GM12878 (cell line): ENCODE measurements around the gene CEP131. TPM values are rescaled to one million over a fixed set of nuclear protein-coding genes. Genes with fewer than 3 reads are reported as not detected.

Experiments
- CHD4 ChIP-seq: fragments of 200-600 bp; sonication (generic); IDR thresholded peaks from 2 replicates; pipeline ENCODE4 v1.6.1; 2016; ENCODE audit warnings: mild to moderate bottlenecking
- ESRRA ChIP-seq: IDR thresholded peaks from 2 replicates; pipeline ENCODE4 v1.6.1; 2012; ENCODE audit warnings: mild to moderate bottlenecking, low read length, improper control_type of control experiment
- FOXK2 ChIP-seq: fragments of 450-650 bp; IDR thresholded peaks from 2 replicates; pipeline ENCODE4 v1.6.1; 2017; ENCODE audit warnings: mild to moderate bottlenecking, moderate library complexity
- HDAC2 ChIP-seq: fragments of 200-600 bp; sonication (generic); IDR thresholded peaks from 2 replicates; pipeline ENCODE4 v1.6.1; 2017
- HDAC6 ChIP-seq: fragments of 200-600 bp; sonication (generic); IDR thresholded peaks from one replicate; pipeline ENCODE4 v1.8.0; 2017; ENCODE audit warnings: antibody characterized with exemption; ENCODE audit not compliant: unreplicated experiment
- HDGF ChIP-seq: fragments of 450-650 bp; IDR thresholded peaks from 2 replicates; pipeline ENCODE4 v1.6.1; 2016; ENCODE audit warnings: antibody characterized with exemption
- NFIC ChIP-seq: IDR thresholded peaks from 2 replicates; pipeline ENCODE4 v1.6.1; 2012; ENCODE audit warnings: low read depth, mild to moderate bottlenecking, inconsistent platforms, low read length, moderate library complexity
- POLR2AphosphoS5 ChIP-seq: IDR thresholded peaks from 2 replicates; pipeline ENCODE4 v1.6.1; 2011; ENCODE audit warnings: mild to moderate bottlenecking, low read length, inconsistent platforms
- SIN3A ChIP-seq: IDR thresholded peaks from 2 replicates; pipeline ENCODE4 v1.6.1; 2012; ENCODE audit warnings: low read depth, low read length, improper control_type of control experiment
- SMC3 ChIP-seq: IDR thresholded peaks from 2 replicates; pipeline ENCODE4 v1.6.1; 2011; ENCODE audit warnings: low read length, improper control_type of control experiment, borderline replicate concordance
- SRF ChIP-seq, 2 experiments: IDR thresholded peaks; 2 replicates each; pipeline ENCODE4 v1.6.1; 2011; ENCODE audit warnings: low read depth in 2 of 2, low read length in 2 of 2, mild to moderate bottlenecking in 1 of 2, moderate library complexity in 1 of 2
- TARDBP ChIP-seq: IDR thresholded peaks from 2 replicates; pipeline ENCODE4 v1.6.1; 2016; ENCODE audit warnings: borderline replicate concordance
- USF1 ChIP-seq: IDR thresholded peaks from 2 replicates; pipeline ENCODE4 v1.6.1; 2011; ENCODE audit warnings: borderline replicate concordance, low read depth, mild to moderate bottlenecking, moderate library complexity, mixed read lengths, low read length; ENCODE audit not compliant: insufficient read depth; ENCODE audit errors: extremely low read length
- ZBTB4 ChIP-seq: fragments of 450-650 bp; formaldehyde crosslinking; IDR thresholded peaks from 2 replicates; pipeline ENCODE4 v1.4.0; 2022; ENCODE audit warnings: mild to moderate bottlenecking, moderate library complexity
- ZZZ3 ChIP-seq: IDR thresholded peaks from 2 replicates; pipeline ENCODE4 v1.6.1; 2011; ENCODE audit warnings: low read depth; ENCODE audit not compliant: control insufficient read depth, insufficient read length
- polyA plus RNA-seq, 11 experiments: library from polyadenylated mRNA; depleted of rRNA in 4 of 11; unstranded in 6 of 11; stranded (reverse) in 5 of 11; fragments of >200 nt; fragmentation: Nextera tagmentation in 4 of 11; fragmentation: Illumina TruSeq in 1 of 11; extraction: Ambion mirVana in 4 of 11; extraction: Trizol in 1 of 11; gene quantifications; 1 replicate in 1 of 11; 2 replicates in 10 of 11; pipeline versions ENCODE4 v1.2.1 to v1.2.3, GENCODE V29; 2011 to 2016; ENCODE audit warnings: inconsistent platforms in 2 of 11, missing spikeins in 2 of 11, low read depth in 1 of 11
- total RNA-seq, 4 experiments: library from RNA; depleted of rRNA in 3 of 4; stranded (reverse); fragments of >200 nt in 3 of 4; fragmentation: Illumina TruSeq in 1 of 4; extraction: Trizol in 1 of 4; gene quantifications; 2 replicates each; pipeline versions ENCODE4 v1.2.1 to v1.2.3, GENCODE V29; 2013 to 2021

CEP131 gene
- total and polyA plus RNA-seq, 10 of the 15 experiments (the other 5 are each of a cell fraction or from before 2014, with no cell fraction given) = 0.05 to 17.3 (median 6.7) TPM

- TF ChIP-seq TARDBP (no peak), CHD4 (no peak), HDAC2 (no peak), SIN3A (no peak), HDAC6 (no peak), FOXK2 (no peak), NFIC (no peak), POLR2AphosphoS5 (no peak), ZZZ3 (no peak), SMC3 (no peak), ESRRA (no peak), HDGF (no peak), ZBTB4 (no peak), USF1 (no peak), SRF (IDR thresholded peaks at IDR 0.05; ENCODE audit: low read depth in 2 of 2, low read length in 2 of 2) (no peak)
Observed at GRCh38 chr17:81206166-81206565, 16.6 kb downstream of the CEP131 start (continued).
